ENCODE data around the gene ATP10A. TPM values are rescaled to one million over a fixed set of nuclear protein-coding genes. Genes with fewer than 3 reads are reported as not detected.

The ATP10A gene
- total and polyA plus RNA-seq, 7 donors: 0.08 to 0.60 (median 0.36) TPM

DNA sequence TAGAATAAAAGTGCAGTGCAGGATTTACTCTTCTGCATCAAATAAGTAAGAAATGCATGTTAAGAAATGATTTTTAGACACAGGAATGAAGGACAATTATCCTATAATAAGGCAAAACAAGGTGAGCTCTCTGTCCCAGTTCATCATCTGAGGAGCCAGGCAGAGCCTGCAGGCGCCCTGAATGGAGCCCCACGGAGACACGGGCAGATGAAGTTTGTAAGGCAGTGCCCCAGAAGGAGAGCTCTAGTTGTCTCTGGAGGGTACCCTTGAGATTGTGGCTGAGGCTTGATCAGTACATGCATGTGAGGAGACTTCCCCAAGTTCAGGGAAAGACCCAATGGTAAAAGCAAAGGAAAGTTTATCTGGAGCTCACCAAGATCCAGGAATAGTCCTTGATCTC, 50.3 kb downstream of the ATP10A start:
- WGBS, 3 donors: 72 to 83% (median 83%) methylated on average over 3 of the region's 3 CpGs
- no peaks in the 10 kb centered on the region for H3K36me3 ChIP-seq (ENCODE audit: insufficient read depth in 1 of 2, low read depth in 1 of 2)
- no peak for TF ChIP-seq CTCF (IDR thresholded peaks at IDR 0.05)
- H3K27ac ChIP-seq: no peak overlapping the region
- peaks cover 0 to 2% (median 0%) of the 10 kb centered on the region in 3 donors for H3K27me3 ChIP-seq (ENCODE audit: insufficient read depth in 3 of 3, low read length in 2 of 3)
- intact Hi-C loops (cut with DNase I): loop anchor here in 1 of 2 donors (10.0 kb wide), 1 partner anchor 52 kb away; the partner anchor contains the start of gene ATP10A
- ATAC-seq: no peak
- no peaks in the 10 kb centered on the region for H3K4me1 ChIP-seq
- no peak overlapping the region for H3K4me3 ChIP-seq
- DNase-seq: no peak
- H3K9me3 ChIP-seq: no peaks in the 10 kb centered on the region

GRCh38 chr15:25812073-25812472, 51.1 kb downstream of the ATP10A start:
- intact Hi-C loops (cut with DNase I): loop anchor here in 1 of 2 donors (10.0 kb wide), 1 partner anchor 53 kb away; the partner anchor contains the start of gene ATP10A
- H3K4me3 ChIP-seq: no peak overlapping the region
- WGBS, 3 donors: 88 to 91% (median 89%) methylated on average over 4 of the region's 4 CpGs
- DNase-seq (no peak), ATAC-seq (no peak)
- H3K4me1 ChIP-seq: no peaks in the 10 kb centered on the region
- no peaks in the 10 kb centered on the region for H3K9me3 ChIP-seq
- no peak overlapping the region for H3K27ac ChIP-seq
- peaks cover 0 to 2% (median 0%) of the 10 kb centered on the region in 3 donors for H3K27me3 ChIP-seq (ENCODE audit: insufficient read depth in 3 of 3, low read length in 2 of 3)
- no peaks in the 10 kb centered on the region for H3K36me3 ChIP-seq (ENCODE audit: insufficient read depth in 1 of 2, low read depth in 1 of 2)
- no peak for TF ChIP-seq CTCF (IDR thresholded peaks at IDR 0.05)

DNA sequence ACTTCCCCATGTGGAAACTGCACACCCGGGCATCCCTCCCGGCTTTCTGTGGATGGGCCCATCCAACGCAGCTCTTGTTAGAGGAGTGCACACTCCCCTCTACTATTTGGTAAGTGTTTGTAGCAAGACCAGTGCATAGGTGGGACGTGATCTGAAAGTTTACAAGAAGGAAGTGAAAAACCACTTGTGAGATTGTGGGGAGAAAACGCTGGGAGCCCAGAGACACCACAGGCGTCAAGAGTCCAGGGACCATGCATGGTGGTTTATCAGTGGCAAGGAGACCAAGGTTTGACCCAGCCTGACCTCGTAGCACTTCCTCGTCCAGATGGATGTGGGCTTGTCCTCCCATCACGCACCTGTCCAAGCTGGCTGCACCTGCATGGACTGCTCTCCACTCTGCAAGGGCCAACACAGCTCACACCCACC, 51.6 kb downstream of the ATP10A start:
- peaks cover 0 to 2% (median 0%) of the 10 kb centered on the region in 3 donors for H3K27me3 ChIP-seq (ENCODE audit: insufficient read depth in 3 of 3, low read length in 2 of 3)
- H3K4me1 ChIP-seq: no peaks in the 10 kb centered on the region
- no peaks in the 10 kb centered on the region for H3K36me3 ChIP-seq (ENCODE audit: insufficient read depth in 1 of 2, low read depth in 1 of 2)
- no peak for TF ChIP-seq CTCF (IDR thresholded peaks at IDR 0.05)
- H3K4me3 ChIP-seq: no peak overlapping the region
- DNase-seq (no peak), ATAC-seq (no peak)
- no peak overlapping the region for H3K27ac ChIP-seq
- 85 to 88% (median 87%) methylated on average over 9 of the region's 9 CpGs for WGBS, 3 donors
- no peaks in the 10 kb centered on the region for H3K9me3 ChIP-seq
- intact Hi-C loops (cut with DNase I): loop anchor here in 1 of 2 donors (10.0 kb wide), 1 partner anchor 53 kb away; the partner anchor contains the start of gene ATP10A

DNA sequence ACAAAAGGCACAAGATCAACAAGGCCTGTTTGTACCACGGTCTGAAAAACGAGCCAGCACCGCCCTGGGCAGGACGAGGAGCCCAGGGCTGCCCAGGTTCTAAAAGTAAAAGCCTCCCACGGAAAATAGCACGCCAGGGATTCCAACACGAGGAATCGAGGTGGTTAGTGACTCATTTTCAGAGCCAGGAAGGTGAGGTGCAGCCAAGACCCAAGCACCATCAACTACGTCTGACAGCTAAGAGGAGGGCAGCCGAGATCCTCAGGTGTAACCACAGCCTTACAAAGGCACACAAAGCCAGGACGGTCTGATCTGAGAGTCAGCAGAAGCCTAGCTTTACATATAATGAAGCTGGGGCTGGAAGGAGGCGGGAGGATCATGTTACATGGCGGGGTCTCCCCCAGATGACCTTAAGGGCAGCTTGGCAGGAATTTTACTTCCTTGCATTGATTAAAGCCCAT, 52.5 kb downstream of the ATP10A start:
- Histone ChIP-seq H3K9me3 (no peaks in the 10 kb centered on the region), H3K27me3 (ENCODE audit: insufficient read depth in 3 of 3, low read length in 2 of 3) (peaks cover 0 to 2% (median 0%) of the 10 kb centered on the region in 3 donors), H3K36me3 (ENCODE audit: insufficient read depth in 1 of 2, low read depth in 1 of 2) (no peaks in the 10 kb centered on the region), H3K4me3 (no peak overlapping the region), H3K4me1 (no peaks in the 10 kb centered on the region), H3K27ac (no peak overlapping the region)
- WGBS, 3 donors: 68 to 73% (median 71%) methylated on average over 13 of the region's 13 CpGs
- ATAC-seq (no peak), DNase-seq (no peak)
- TF ChIP-seq CTCF (IDR thresholded peaks at IDR 0.05): no peak
- intact Hi-C loops (cut with DNase I): loop anchor here in 1 of 2 donors (10.0 kb wide), 1 partner anchor 54 kb away; the partner anchor contains the start of gene ATP10A

- H3K4me3 ChIP-seq: no peak overlapping the region
- TF ChIP-seq CTCF (IDR thresholded peaks at IDR 0.05): no peak
- no peak overlapping the region for H3K27ac ChIP-seq
- no peaks in the 10 kb centered on the region for H3K36me3 ChIP-seq (ENCODE audit: insufficient read depth in 1 of 2, low read depth in 1 of 2)
- no peaks in the 10 kb centered on the region for H3K4me1 ChIP-seq
- 85 to 89% (median 87%) methylated on average over 8 of the region's 8 CpGs for WGBS, 3 donors
- intact Hi-C loops (cut with DNase I): loop anchor here in 1 of 2 donors (10.0 kb wide), 1 partner anchor 55 kb away; the partner anchor contains the start of gene ATP10A
- peaks cover 0 to 2% (median 0%) of the 10 kb centered on the region in 3 donors for H3K27me3 ChIP-seq (ENCODE audit: insufficient read depth in 3 of 3, low read length in 2 of 3)
- H3K9me3 ChIP-seq: no peaks in the 10 kb centered on the region
- no peak for ATAC-seq
- no peak for DNase-seq
These were observed 53.0 kb downstream of the ATP10A start for GRCh38 chr15:25810154-25810553.
